C4-2B (cell line): ENCODE measurements around the gene HSP90B1.

Experiments
- CTCF ChIP-seq: fragments of 450-650 bp; conservative IDR thresholded peaks from 2 replicates; pipeline ENCODE4 v1.5.1; 2017; ENCODE audit warnings: mild to moderate bottlenecking
- ZFX ChIP-seq: fragments of 450-650 bp; IDR thresholded peaks from 2 replicates; pipeline ENCODE4 v1.6.1; 2017

DNA sequence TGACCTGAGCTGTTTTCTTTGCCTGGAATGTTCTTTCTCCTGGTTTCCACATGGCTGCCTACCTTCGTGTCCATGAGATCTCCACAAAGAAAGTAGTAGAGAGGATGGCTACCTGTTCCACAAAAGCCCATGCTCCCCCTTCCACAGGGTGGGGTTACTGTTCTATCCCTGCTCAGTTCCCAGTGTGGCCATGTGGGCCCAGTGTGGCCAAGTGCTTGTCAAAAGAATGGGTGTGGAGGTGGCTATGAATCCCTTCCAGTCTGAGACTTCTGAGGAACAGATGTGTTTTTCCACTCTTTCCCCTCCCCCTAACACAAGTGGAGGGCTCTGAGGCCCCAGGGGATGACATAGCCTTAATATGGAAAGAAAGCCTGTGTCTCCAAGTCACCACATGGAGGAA lies 26.2 kb upstream of the HSP90B1 start:
- TF ChIP-seq CTCF (no peak), ZFX (no peak)
